ENCODE data around the gene ARL15. TPM values are rescaled to one million over a fixed set of nuclear protein-coding genes. Genes with fewer than 3 reads are reported as not detected.
A peak's percentile ranks its signal among the peaks of the same experiment; 100 is the strongest.

ARL15 gene
- total RNA-seq, 6 experiments from 2014 or later, result 9.8 to 16.0 (median 13.4) TPM

- Mint-ChIP-seq H3K27ac (no peak overlapping the region), H3K9me3 (no peaks in the 10 kb centered on the region), H3K4me1 (ENCODE audit: low read depth) (peaks cover 64% of the 10 kb centered on the region), H3K4me3 (no peak overlapping the region), H3K27me3 (ENCODE audit: insufficient read depth) (no peaks in the 10 kb centered on the region), H3K36me3 (ENCODE audit: low read depth) (no peaks in the 10 kb centered on the region)
- no peak for TF ChIP-seq CTCF (IDR thresholded peaks at IDR 0.05)
- DNase-seq, result no peak
Observed at GRCh38 chr5:53937467-53937866, 372.9 kb downstream of the ARL15 start.

GRCh38 chr5:53936481-53937352 lies 373.7 kb downstream of the ARL15 start:
- H3K4me3 Mint-ChIP-seq, result peak overlapping the region; percentile 36; the same call in 1 of the 2 replicates
- H3K36me3 Mint-ChIP-seq (ENCODE audit: low read depth), result no peaks in the 10 kb centered on the region
- no peak for TF ChIP-seq CTCF (IDR thresholded peaks at IDR 0.05)
- DNase-seq, result peak; percentile 19
- H3K9me3 Mint-ChIP-seq, result no peaks in the 10 kb centered on the region
- peaks cover 58% of the 10 kb centered on the region for H3K4me1 Mint-ChIP-seq (ENCODE audit: low read depth)
- peak overlapping the region; percentile 30; the same call in 1 of the 2 replicates for H3K27ac Mint-ChIP-seq
- H3K27me3 Mint-ChIP-seq (ENCODE audit: insufficient read depth), result no peaks in the 10 kb centered on the region

GRCh38 chr5:53934151-53934820 lies 376.1 kb downstream of the ARL15 start:
- peak overlapping the region; percentile 26; the same call in 1 of the 2 replicates for H3K4me3 Mint-ChIP-seq
- peak; percentile 69 for DNase-seq
- H3K4me1 Mint-ChIP-seq (ENCODE audit: low read depth), result peaks cover 47% of the 10 kb centered on the region
- peak overlapping the region; percentile 67 for H3K27ac Mint-ChIP-seq
- H3K36me3 Mint-ChIP-seq (ENCODE audit: low read depth), result no peaks in the 10 kb centered on the region
- H3K9me3 Mint-ChIP-seq, result no peaks in the 10 kb centered on the region
- TF ChIP-seq CTCF (IDR thresholded peaks at IDR 0.05), result no peak
- no peaks in the 10 kb centered on the region for H3K27me3 Mint-ChIP-seq (ENCODE audit: insufficient read depth)

GRCh38 chr5:53932351-53932750 lies 378.0 kb downstream of the ARL15 start:
- Mint-ChIP-seq H3K4me3 (no peak overlapping the region), H3K27ac (no peak overlapping the region), H3K36me3 (ENCODE audit: low read depth) (no peaks in the 10 kb centered on the region), H3K4me1 (ENCODE audit: low read depth) (peaks cover 51% of the 10 kb centered on the region), H3K9me3 (no peaks in the 10 kb centered on the region), H3K27me3 (ENCODE audit: insufficient read depth) (no peaks in the 10 kb centered on the region)
- no peak for TF ChIP-seq CTCF (IDR thresholded peaks at IDR 0.05)
- DNase-seq, result no peak

- Mint-ChIP-seq H3K27me3 (ENCODE audit: insufficient read depth) (no peaks in the 10 kb centered on the region), H3K9me3 (no peaks in the 10 kb centered on the region), H3K4me1 (ENCODE audit: low read depth) (peaks cover 32% of the 10 kb centered on the region), H3K36me3 (ENCODE audit: low read depth) (no peaks in the 10 kb centered on the region), H3K4me3 (no peak overlapping the region), H3K27ac (no peak overlapping the region)
- DNase-seq, result no peak
- no peak for TF ChIP-seq CTCF (IDR thresholded peaks at IDR 0.05)
Observed at GRCh38 chr5:53930457-53930856, 379.9 kb downstream of the ARL15 start.

Data from HFFc6 (cell line).